ENCODE results near the gene MAN2A1.
A peak's percentile ranks its signal among the peaks of the same experiment; 100 is the strongest.

Gene MAN2A1

GRCh38 chr5:109689740-109690241 is at the start of gene MAN2A1:
MAN2A1 (plus strand) TSS chr5:109689927; CDS start chr5:109690418, 491 bp downstream.
- peak; percentile 77 for DNase-seq

GRCh38 chr5:109640976-109641375 is 48.8 kb upstream of the MAN2A1 start:
- in situ Hi-C loops (cut with MboI; ENCODE audit: low pct_unique_long_range_greater_than_20kb, low sequenced_read_pairs), result no loop called here

More at GRCh38 chr5:109689740-109690241, at the start of gene MAN2A1:
- in situ Hi-C loops (cut with MboI; ENCODE audit: low pct_unique_long_range_greater_than_20kb, low sequenced_read_pairs), result no loop called here

GRCh38 chr5:109643791-109644350 is 45.9 kb upstream of the MAN2A1 start:
- no peak for DNase-seq
- in situ Hi-C loops (cut with MboI; ENCODE audit: low pct_unique_long_range_greater_than_20kb, low sequenced_read_pairs), result no loop called here

More at GRCh38 chr5:109640976-109641375, 48.8 kb upstream of the MAN2A1 start:
- DNase-seq, result no peak

DNA sequence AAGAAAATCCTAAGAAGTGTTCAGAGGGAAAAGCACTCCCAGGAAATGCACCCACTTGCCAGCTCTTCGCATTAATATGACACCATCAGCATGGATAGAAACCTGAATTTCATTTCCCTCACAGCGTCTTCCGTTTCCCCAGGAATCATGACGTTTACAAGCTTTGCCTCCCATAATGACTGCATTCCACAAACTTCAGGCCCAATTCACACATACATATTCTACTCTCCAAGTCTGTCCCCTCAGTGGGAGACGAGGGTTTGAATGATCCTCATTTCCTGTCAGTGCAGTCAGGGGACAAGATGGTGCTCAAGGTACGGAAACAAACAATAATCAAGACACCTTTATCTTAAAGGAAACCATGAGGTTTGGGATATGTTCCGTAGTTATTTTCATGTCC is 44.9 kb upstream of the MAN2A1 start:
- in situ Hi-C loops (cut with MboI; ENCODE audit: low pct_unique_long_range_greater_than_20kb, low sequenced_read_pairs), result no loop called here

DNA sequence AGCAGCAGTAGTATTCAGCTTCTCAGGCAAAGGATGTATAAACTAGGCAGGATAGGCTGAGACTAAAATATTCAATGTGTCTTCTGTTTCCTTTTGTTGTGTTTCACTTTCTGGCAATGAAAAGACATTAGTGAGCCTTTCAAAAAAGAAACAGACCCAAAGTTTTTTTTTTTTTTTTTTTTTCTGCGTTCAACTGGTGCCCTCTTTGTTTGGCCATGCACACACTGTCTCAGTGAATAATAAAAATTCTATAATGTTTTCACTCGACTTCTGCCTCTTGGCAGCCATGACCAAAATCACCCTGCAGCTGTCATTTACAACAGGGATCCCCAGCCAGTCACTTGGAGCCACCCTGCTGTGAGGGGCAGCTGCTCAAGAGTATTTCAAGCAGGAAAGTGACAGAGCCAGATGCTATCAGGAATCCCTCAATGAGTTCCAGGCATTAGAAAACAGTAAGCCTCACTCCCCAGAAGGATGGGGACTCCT is 44.0 kb upstream of the MAN2A1 start:
- DNase-seq, result no peak
- in situ Hi-C loops (cut with MboI; ENCODE audit: low pct_unique_long_range_greater_than_20kb, low sequenced_read_pairs), result no loop called here

More for the DNA sequence above, 44.9 kb upstream of the MAN2A1 start:
- no peak for DNase-seq

- in situ Hi-C loops (cut with MboI; ENCODE audit: low pct_unique_long_range_greater_than_20kb, low sequenced_read_pairs), result no loop called here
- DNase-seq, result no peak
Observed at GRCh38 chr5:109649318-109649717, 40.4 kb upstream of the MAN2A1 start.

DNA sequence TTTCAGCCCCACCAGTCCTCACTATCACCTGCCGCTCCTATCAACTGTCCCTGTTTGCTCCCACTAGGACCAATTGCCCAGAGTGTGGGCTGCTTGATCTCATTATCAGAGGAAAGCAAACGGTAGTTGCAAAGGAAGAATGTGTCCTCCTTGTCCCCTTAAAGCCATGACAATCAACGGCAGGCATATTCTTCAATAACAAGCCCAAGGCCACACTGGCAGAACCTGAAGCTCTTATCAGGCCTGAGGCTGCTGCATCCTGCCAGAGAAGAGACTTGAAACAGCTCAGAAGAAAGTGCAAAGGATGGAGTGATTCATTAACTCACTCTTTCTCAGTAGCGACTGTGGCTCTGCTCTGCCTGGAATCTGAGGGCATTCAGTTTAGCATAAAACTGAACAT is 39.2 kb upstream of the MAN2A1 start:
- no peak for DNase-seq
- in situ Hi-C loops (cut with MboI; ENCODE audit: low pct_unique_long_range_greater_than_20kb, low sequenced_read_pairs), result no loop called here

DNA sequence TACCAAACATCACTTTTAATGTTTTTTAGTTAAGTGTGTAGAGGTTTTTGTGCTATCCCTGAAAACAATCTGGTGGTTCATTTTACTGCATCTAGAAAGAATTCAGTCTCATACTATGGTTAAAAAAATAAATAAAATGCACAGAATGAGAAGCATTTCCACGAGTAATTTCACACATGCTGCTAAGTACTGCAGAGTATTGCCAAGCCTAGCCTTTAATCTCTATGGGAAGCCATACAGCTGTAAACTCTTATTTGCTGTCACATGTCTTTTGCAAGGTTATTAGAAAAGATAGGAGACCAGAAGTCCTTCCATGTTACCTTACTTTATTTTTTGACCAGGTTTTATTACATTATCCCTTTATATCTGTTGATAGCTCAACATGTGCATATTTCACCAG is 37.6 kb upstream of the MAN2A1 start:
- no peak for DNase-seq
- in situ Hi-C loops (cut with MboI; ENCODE audit: low pct_unique_long_range_greater_than_20kb, low sequenced_read_pairs), result no loop called here

DNA sequence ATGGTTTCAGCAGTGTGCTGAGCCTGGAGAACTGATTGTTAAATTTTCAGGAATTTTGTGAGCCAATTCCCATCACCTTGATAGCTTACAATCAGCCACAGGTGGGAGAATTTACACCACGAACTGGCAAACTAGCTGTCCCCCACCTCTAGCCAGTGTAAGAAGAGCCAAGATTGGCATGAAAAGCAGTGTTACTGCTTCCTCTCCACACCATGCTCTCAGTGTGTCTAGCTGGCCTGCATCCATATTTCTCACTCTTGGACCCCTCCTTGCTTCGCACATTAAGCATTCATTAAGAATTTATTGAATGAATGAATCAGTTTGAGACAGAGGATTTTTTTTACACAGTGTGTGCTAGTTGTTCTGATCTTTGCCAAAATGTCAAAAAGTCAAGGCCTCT is 36.7 kb upstream of the MAN2A1 start:
- in situ Hi-C loops (cut with MboI; ENCODE audit: low pct_unique_long_range_greater_than_20kb, low sequenced_read_pairs), result no loop called here
- DNase-seq, result no peak

GRCh38 chr5:109653561-109654239 is 36.0 kb upstream of the MAN2A1 start:
- DNase-seq, result no peak
- in situ Hi-C loops (cut with MboI; ENCODE audit: low pct_unique_long_range_greater_than_20kb, low sequenced_read_pairs), result no loop called here

GRCh38 chr5:109654455-109654854 is 35.3 kb upstream of the MAN2A1 start:
- in situ Hi-C loops (cut with MboI; ENCODE audit: low pct_unique_long_range_greater_than_20kb, low sequenced_read_pairs), result no loop called here

DNA sequence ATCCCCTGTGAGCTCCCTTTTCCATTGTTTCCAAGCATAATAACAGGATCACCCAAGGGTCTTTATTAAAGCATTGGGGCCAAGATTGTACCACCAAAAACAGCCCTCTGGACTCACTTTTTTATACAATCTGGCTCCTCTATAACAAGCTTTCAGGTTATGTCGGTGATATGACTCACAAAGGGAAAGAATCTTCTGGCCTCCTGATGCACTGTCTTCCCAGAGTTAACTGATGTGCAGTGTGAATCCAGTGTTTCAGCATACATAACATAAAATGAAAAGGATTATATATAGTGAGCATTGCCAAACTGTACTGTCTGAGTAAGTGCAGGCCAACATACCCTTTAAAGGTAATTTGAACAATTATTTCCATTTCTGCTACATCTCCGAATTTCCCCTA is 33.9 kb upstream of the MAN2A1 start:
- in situ Hi-C loops (cut with MboI; ENCODE audit: low pct_unique_long_range_greater_than_20kb, low sequenced_read_pairs), result no loop called here
- no peak for DNase-seq

More at GRCh38 chr5:109654455-109654854, 35.3 kb upstream of the MAN2A1 start:
- no peak for DNase-seq

GRCh38 chr5:109656829-109657228 is 32.9 kb upstream of the MAN2A1 start:
- peak; percentile 93 for DNase-seq
- in situ Hi-C loops (cut with MboI; ENCODE audit: low pct_unique_long_range_greater_than_20kb, low sequenced_read_pairs), result no loop called here

GRCh38 chr5:109659901-109660300 is 29.8 kb upstream of the MAN2A1 start:
- in situ Hi-C loops (cut with MboI; ENCODE audit: low pct_unique_long_range_greater_than_20kb, low sequenced_read_pairs), result no loop called here
- no peak for DNase-seq

GRCh38 chr5:109660301-109660700 is 29.4 kb upstream of the MAN2A1 start:
- no peak for DNase-seq
- in situ Hi-C loops (cut with MboI; ENCODE audit: low pct_unique_long_range_greater_than_20kb, low sequenced_read_pairs), result no loop called here

DNA sequence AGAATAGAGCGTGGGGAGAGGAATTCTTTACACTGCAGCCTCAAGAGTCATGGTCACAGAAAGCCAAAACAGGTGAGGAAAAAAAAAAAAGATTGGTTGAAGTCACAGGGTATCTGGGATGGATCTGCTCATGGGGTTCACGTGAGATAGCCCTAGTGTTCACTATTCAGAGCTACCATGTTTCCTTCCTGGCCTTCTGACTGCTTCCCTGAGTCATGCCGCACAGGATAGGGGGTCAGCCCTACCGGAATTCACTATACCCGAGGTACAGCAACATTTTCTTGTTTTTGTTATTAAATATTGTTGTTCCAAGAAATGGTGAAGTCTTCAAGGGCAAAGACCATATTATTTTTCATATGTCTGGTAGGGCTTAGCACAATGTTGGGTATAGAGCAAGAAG is 21.5 kb upstream of the MAN2A1 start:
- DNase-seq, result no peak
- in situ Hi-C loops (cut with MboI; ENCODE audit: low pct_unique_long_range_greater_than_20kb, low sequenced_read_pairs), result no loop called here

GRCh38 chr5:109668668-109669422 is 20.9 kb upstream of the MAN2A1 start:
- in situ Hi-C loops (cut with MboI; ENCODE audit: low pct_unique_long_range_greater_than_20kb, low sequenced_read_pairs), result no loop called here
- DNase-seq, result no peak

GRCh38 chr5:109669991-109670706 is 19.6 kb upstream of the MAN2A1 start:
- in situ Hi-C loops (cut with MboI; ENCODE audit: low pct_unique_long_range_greater_than_20kb, low sequenced_read_pairs), result no loop called here
- DNase-seq, result no peak

GRCh38 chr5:109671136-109671535 is 18.6 kb upstream of the MAN2A1 start:
- in situ Hi-C loops (cut with MboI; ENCODE audit: low pct_unique_long_range_greater_than_20kb, low sequenced_read_pairs), result no loop called here
- no peak for DNase-seq
